GM12878 (cell line): Measurements from ENCODE around the gene AIG1. TPM values are rescaled to one million over a fixed set of nuclear protein-coding genes. Genes with fewer than 3 reads are reported as not detected.

Experiments
- ATAC-seq: fragments of 200-7000 bp; cut with Tn5 transposase; 3 replicates; pipeline ENCODE4 v1.9.1; 2020; ENCODE audit warnings: mild to moderate bottlenecking, moderate library complexity
- BruUV-seq: library from RNA; stranded (reverse); fragments of 400-500 nt; replicated peaks from 2 replicates; lab custom pipeline; 2021; lab: Mats Ljungman, UMichigan
- CTCF ChIA-PET: fragments of 300-600 bp; sonication (Branson Sonifier 250); formaldehyde crosslinking; extraction: SDS; loops from one replicate; lab custom pipeline; 2021; ENCODE audit warnings: inconsistent platforms; lab: Yijun Ruan, JAX
- POLR2A ChIA-PET: fragments of 350-600 bp; formaldehyde crosslinking; extraction: SDS; loops from one replicate; lab custom pipeline; 2021; ENCODE audit warnings: inconsistent platforms; lab: Charles Lee
- RAD21 ChIA-PET: fragments of 300-600 bp; sonication (Branson Sonifier 250); formaldehyde crosslinking; loops from one replicate; lab custom pipeline; 2023; ENCODE audit warnings: antibody characterized with exemption; ENCODE audit not compliant: unreplicated experiment; lab: Charles Lee
- SMC1A ChIA-PET: fragments of 300-600 bp; sonication (Branson Sonifier 250); formaldehyde crosslinking; loops from one replicate; lab custom pipeline; 2023; ENCODE audit not compliant: unreplicated experiment, uncharacterized antibody; lab: Charles Lee
- DNase-seq: peaks from one replicate; pipeline ENCODE4 v3.0.0-alpha.2; 2011; ENCODE audit warnings: low read depth, low spot score
- FAIRE-seq: peaks from 3 replicates; lab custom pipeline; 2011; peaks lifted over from hg19 to GRCh38; lab: Jason Lieb, UNC
- H2AFZ ChIP-seq: 2 replicates; pipeline ENCODE4 v1.6.0; 2011; ENCODE audit warnings: low read depth, low read length, control low read depth; ENCODE audit not compliant: control insufficient read depth
- H3K27ac ChIP-seq: 2 replicates; pipeline ENCODE4 v1.5.1; 2011; ENCODE audit warnings: control low read depth; ENCODE audit not compliant: control insufficient read depth, insufficient read depth
- H3K27me3 ChIP-seq, 2 experiments: replicated peaks in 1 of 2; 2 replicates each; pipeline versions ENCODE4 v1.6.0 to v1.6.1; 2011; ENCODE audit warnings: low read length in 1 of 2; ENCODE audit not compliant: control insufficient read depth in 2 of 2, insufficient read depth in 2 of 2
- H3K36me3 ChIP-seq, 2 experiments: 2 replicates each; pipeline ENCODE4 v1.5.1; 2011; ENCODE audit warnings: low read length in 1 of 2; ENCODE audit not compliant: control insufficient read depth in 2 of 2, insufficient read depth in 2 of 2
- H3K4me1 ChIP-seq: 2 replicates; pipeline ENCODE4 v1.6.1; 2011; ENCODE audit warnings: mild to moderate bottlenecking, low read length, moderate library complexity, mixed read lengths; ENCODE audit not compliant: control insufficient read depth, insufficient read depth
- H3K4me2 ChIP-seq: 2 replicates; pipeline ENCODE4 v1.6.0; 2011; ENCODE audit warnings: control low read depth; ENCODE audit not compliant: control insufficient read depth, insufficient read depth
- H3K4me3 ChIP-seq: fragments of 200-600 bp; sonication (generic); 2 replicates; pipeline ENCODE4 v1.5.1; 2016
- H3K79me2 ChIP-seq: 2 replicates; pipeline ENCODE4 v1.6.0; 2011; ENCODE audit warnings: low read length; ENCODE audit not compliant: control insufficient read depth, insufficient read depth
- H3K9ac ChIP-seq: 2 replicates; pipeline ENCODE4 v1.8.0; 2011; ENCODE audit warnings: low read length, control low read depth, mixed read lengths; ENCODE audit not compliant: control insufficient read depth, insufficient read depth
- H3K9me3 ChIP-seq: replicated peaks from 3 replicates; pipeline ENCODE4 v1.5.1; 2011; ENCODE audit warnings: mild to moderate bottlenecking, low read length; ENCODE audit not compliant: control insufficient read depth, insufficient read depth
- H4K20me1 ChIP-seq: 2 replicates; pipeline ENCODE4 v1.6.0; 2011; ENCODE audit not compliant: control insufficient read depth, insufficient read depth
- BCLAF1 ChIP-seq: fragments of 450-650 bp; IDR thresholded peaks from 2 replicates; pipeline ENCODE4 v1.6.1; 2017; ENCODE audit warnings: antibody characterized with exemption, mild to moderate bottlenecking, moderate library complexity
- CHD4 ChIP-seq: fragments of 200-600 bp; sonication (generic); IDR thresholded peaks from 2 replicates; pipeline ENCODE4 v1.6.1; 2016; ENCODE audit warnings: mild to moderate bottlenecking
- CTCF ChIP-seq, 3 experiments: IDR thresholded peaks in 2 of 3; conservative IDR thresholded peaks in 1 of 3; 2 replicates each; pipeline ENCODE4 v1.5.1; 2011; ENCODE audit warnings: low read depth in 3 of 3, low read length in 3 of 3, mild to moderate bottlenecking in 3 of 3, control low read depth in 2 of 3, moderate library complexity in 2 of 3, inconsistent platforms in 1 of 3, mixed read lengths in 1 of 3; ENCODE audit not compliant: control insufficient read depth in 2 of 3, insufficient read depth in 1 of 3; ENCODE audit errors: extremely low read depth in 1 of 3
- E2F8 ChIP-seq: fragments of 450-650 bp; IDR thresholded peaks from 2 replicates; pipeline ENCODE4 v1.6.1; 2018; ENCODE audit warnings: mild to moderate bottlenecking, low read depth, moderate library complexity; ENCODE audit not compliant: partially characterized antibody
- ESRRA ChIP-seq: IDR thresholded peaks from 2 replicates; pipeline ENCODE4 v1.6.1; 2012; ENCODE audit warnings: mild to moderate bottlenecking, low read length, improper control_type of control experiment
- KDM1A ChIP-seq: fragments of 200-600 bp; sonication (generic); IDR thresholded peaks from 2 replicates; pipeline ENCODE4 v1.6.1; 2016; ENCODE audit warnings: borderline replicate concordance
- NFYA ChIP-seq: IDR thresholded peaks from 2 replicates; pipeline ENCODE4 v1.6.1; 2011; ENCODE audit warnings: low read depth, mild to moderate bottlenecking, low read length, improper control_type of control experiment, borderline replicate concordance
- NR2C2 ChIP-seq: IDR thresholded peaks from 2 replicates; pipeline ENCODE4 v1.6.1; 2011; ENCODE audit warnings: borderline replicate concordance, low read depth; ENCODE audit not compliant: control insufficient read depth, insufficient read length
- NR2F1 ChIP-seq: fragments of 450-650 bp; conservative IDR thresholded peaks from 2 replicates; pipeline ENCODE4 v1.6.1; 2017; ENCODE audit warnings: mild to moderate bottlenecking
- PAX5 ChIP-seq: IDR thresholded peaks from 2 replicates; pipeline ENCODE4 v1.6.1; 2011; ENCODE audit warnings: low read depth, low read length, borderline replicate concordance
- POLR2A ChIP-seq: IDR thresholded peaks from 2 replicates; pipeline ENCODE4 v1.6.1; 2011; ENCODE audit warnings: low read depth, mild to moderate bottlenecking, low read length
- SP1 ChIP-seq: IDR thresholded peaks from one replicate; pipeline ENCODE4 v1.6.1; 2011; ENCODE audit warnings: low read depth, low read length
- SPI1 ChIP-seq: IDR thresholded peaks from 2 replicates; pipeline ENCODE4 v1.6.1; 2011; ENCODE audit warnings: low read depth, mild to moderate bottlenecking, low read length, moderate library complexity, borderline replicate concordance; ENCODE audit not compliant: insufficient read depth
- USF1 ChIP-seq: IDR thresholded peaks from 2 replicates; pipeline ENCODE4 v1.6.1; 2011; ENCODE audit warnings: borderline replicate concordance, low read depth, mild to moderate bottlenecking, moderate library complexity, mixed read lengths, low read length; ENCODE audit not compliant: insufficient read depth; ENCODE audit errors: extremely low read length
- YBX1 ChIP-seq: fragments of 450-650 bp; IDR thresholded peaks from 2 replicates; pipeline ENCODE4 v1.6.1; 2016; ENCODE audit warnings: antibody characterized with exemption
- ZNF207 ChIP-seq: fragments of 450-650 bp; IDR thresholded peaks from 2 replicates; pipeline ENCODE4 v1.6.1; 2014; ENCODE audit warnings: antibody characterized with exemption, mild to moderate bottlenecking, borderline replicate concordance
- ZNF622 ChIP-seq: fragments of 450-650 bp; IDR thresholded peaks from 2 replicates; pipeline ENCODE4 v1.6.1; 2017; ENCODE audit warnings: mild to moderate bottlenecking, inconsistent platforms
- WGBS: methylation state at CpG from one replicate; pipeline ENCODE4 v1.1.6; 2016; ENCODE audit warnings: low lambda C conversion rate; ENCODE audit not compliant: insufficient replicate concordance, insufficient coverage; ENCODE audit errors: missing lambda C conversion rate; 5-methylcytosine and 5-hydroxymethylcytosine counted together
- in situ Hi-C: fragments of 300-500 bp; cut with MboI; formaldehyde crosslinking; loops from 9 replicates; pipeline ENCODE4 v1.14.3; 2018; ENCODE audit warnings: mixed read lengths
- intact Hi-C: fragments of 100-400 bp; cut with micrococcal nuclease; formaldehyde crosslinking; loops from one replicate; pipeline ENCODE4 v1.14.2; 2022; ENCODE audit not compliant: unreplicated experiment
- polyA plus RNA-seq, 11 experiments: library from polyadenylated mRNA; depleted of rRNA in 4 of 11; unstranded in 6 of 11; stranded (reverse) in 5 of 11; fragments of >200 nt; fragmentation: Nextera tagmentation in 4 of 11; fragmentation: Illumina TruSeq in 1 of 11; extraction: Ambion mirVana in 4 of 11; extraction: Trizol in 1 of 11; gene quantifications; 1 replicate in 1 of 11; 2 replicates in 10 of 11; pipeline versions ENCODE4 v1.2.1 to v1.2.3, GENCODE V29; 2011 to 2016; ENCODE audit warnings: inconsistent platforms in 2 of 11, missing spikeins in 2 of 11, low read depth in 1 of 11
- total RNA-seq, 4 experiments: library from RNA; depleted of rRNA in 3 of 4; stranded (reverse); fragments of >200 nt in 3 of 4; fragmentation: Illumina TruSeq in 1 of 4; extraction: Trizol in 1 of 4; gene quantifications; 2 replicates each; pipeline versions ENCODE4 v1.2.1 to v1.2.3, GENCODE V29; 2013 to 2021

The AIG1 gene
- total and polyA plus RNA-seq, 10 of the 15 experiments (the other 5 are each of a cell fraction or from before 2014, with no cell fraction given), result 27.0 to 74.5 (median 36.4) TPM

GRCh38 chr6:143119260-143119659, 58.6 kb downstream of the AIG1 start:
- Histone ChIP-seq H4K20me1 (no peaks in the 10 kb centered on the region), H3K4me3 (no peak overlapping the region), H3K27me3 (no peaks in the 10 kb centered on the region), H3K27ac (no peak overlapping the region), H3K4me2 (no peak overlapping the region), H2AFZ (no peak overlapping the region), H3K4me1 (no peaks in the 10 kb centered on the region), H3K9me3 (no peaks in the 10 kb centered on the region), H3K9ac (no peak overlapping the region), H3K36me3 (no peaks in the 10 kb centered on the region), H3K79me2 (no peaks in the 10 kb centered on the region)
- ChIA-PET CTCF (no interaction called here), POLR2A (interaction anchor here (0.7 kb wide), 1 partner anchor 56 kb away, joined by 7 read pairs; no protein-coding TSS in a partner anchor), RAD21 (no interaction called here), SMC1A (no interaction called here)
- ATAC-seq (no peak), DNase-seq (no peak), FAIRE-seq (no peak)
- in situ Hi-C loops (no loop called here), intact Hi-C loops (no loop called here)
- no TSS peak for BruUV-seq
- WGBS, result 98% methylated on average over 2 of the region's 2 CpGs
- TF ChIP-seq ZNF622 (no peak), SP1 (no peak), ESRRA (no peak), SPI1 (no peak), CHD4 (no peak), NR2F1 (no peak), BCLAF1 (no peak), ZNF207 (no peak), KDM1A (no peak), USF1 (no peak), NR2C2 (no peak), NFYA (no peak), CTCF (IDR thresholded peaks at IDR 0.05 in 2 of 3, conservative IDR thresholded peaks at IDR 0.05 in 1 of 3; ENCODE audit: control insufficient read depth in 2 of 3, extremely low read depth in 1 of 3, insufficient read depth in 1 of 3, low read depth in 3 of 3, low read length in 3 of 3) (no peak), YBX1 (no peak), POLR2A (no peak), E2F8 (no peak), PAX5 (no peak)
